Activated CD4-positive, CD25-positive, alpha-beta regulatory T cell (primary cell): Measurements from ENCODE around the gene SPINK7.

Experiments used
- DNase-seq, 4 experiments: peaks; one replicate each; lab custom pipeline; 2025; lab: John Stamatoyannopoulos, UW

SPINK7 gene

DNA sequence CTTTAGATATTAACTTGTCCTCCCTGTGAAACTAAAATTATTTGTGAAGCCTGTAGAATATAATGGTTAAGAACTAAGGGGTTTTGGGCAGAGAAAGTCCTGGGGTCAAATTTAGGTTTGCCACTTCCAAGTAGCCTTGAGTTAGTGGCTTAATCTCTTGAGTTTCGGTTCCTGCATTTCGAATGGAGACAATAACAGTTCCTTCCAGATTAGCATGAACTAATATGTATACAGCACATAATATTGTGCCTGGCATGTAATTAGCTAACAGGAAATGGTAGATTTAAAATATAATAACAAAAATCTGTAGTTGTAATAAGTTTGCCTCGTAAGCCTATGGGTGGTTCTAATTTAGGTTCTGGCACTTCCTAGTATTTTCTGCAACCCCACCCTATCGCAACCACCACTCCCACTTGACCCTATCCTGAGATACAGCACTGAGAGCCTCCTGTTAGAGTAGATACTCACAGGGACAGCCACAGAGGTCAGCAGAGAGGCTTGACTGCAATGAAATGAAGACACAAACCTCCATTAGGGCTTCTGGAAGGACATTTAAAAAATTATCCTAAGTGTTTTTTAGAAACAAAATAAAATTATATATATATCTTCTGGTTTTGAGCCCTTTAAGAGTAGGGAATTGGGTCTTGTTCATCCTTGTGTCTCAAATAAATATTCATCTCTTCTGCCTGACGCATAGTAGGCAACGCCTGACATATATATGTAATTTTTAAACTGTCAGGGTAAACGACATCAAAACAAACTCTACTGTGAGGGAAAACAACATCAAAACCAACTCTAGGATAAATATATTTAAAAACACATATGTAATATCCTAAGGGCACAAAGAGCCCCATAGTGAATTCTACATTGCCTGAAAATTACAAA lies 31.6 kb downstream of the SPINK7 start:
- DNase-seq = no peak

DNA sequence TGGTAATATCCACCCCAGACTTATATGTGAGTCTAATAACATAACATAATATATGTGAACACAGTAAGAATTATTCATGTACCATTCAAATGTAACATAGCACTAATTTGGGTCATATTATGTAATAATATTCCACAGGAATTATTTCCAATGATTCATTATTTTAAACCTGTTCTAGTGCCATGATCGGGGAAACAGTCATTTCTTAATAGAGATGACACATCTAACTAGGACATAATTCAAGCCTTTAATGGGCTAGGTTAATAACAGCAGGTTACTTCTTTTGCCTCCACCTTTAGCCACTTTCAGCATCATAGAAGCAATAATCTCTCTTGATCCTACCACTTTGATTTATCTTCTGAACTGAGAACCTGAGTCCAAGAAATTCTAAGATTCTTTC lies 35.5 kb downstream of the SPINK7 start:
- DNase-seq = no peak

DNA sequence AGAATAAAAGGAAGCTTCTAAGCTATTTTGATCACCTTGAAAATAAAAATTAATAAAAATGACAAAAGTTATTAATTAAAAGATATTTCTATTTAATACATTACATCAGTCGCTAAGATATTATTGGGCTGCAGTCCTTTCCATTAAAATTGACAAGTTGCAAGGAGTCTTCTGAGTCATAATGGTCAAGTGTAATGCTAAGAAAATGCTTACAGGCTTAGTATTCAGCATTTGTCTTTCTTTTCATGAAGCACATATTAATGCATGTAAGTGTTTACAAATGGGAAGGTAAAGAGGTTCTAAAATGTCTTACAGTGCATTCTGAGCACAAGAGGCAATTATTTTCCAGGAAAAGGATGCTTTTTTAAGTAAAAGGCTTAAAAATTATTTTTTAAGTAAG lies 40.5 kb downstream of the SPINK7 start:
- no peak for DNase-seq

DNA sequence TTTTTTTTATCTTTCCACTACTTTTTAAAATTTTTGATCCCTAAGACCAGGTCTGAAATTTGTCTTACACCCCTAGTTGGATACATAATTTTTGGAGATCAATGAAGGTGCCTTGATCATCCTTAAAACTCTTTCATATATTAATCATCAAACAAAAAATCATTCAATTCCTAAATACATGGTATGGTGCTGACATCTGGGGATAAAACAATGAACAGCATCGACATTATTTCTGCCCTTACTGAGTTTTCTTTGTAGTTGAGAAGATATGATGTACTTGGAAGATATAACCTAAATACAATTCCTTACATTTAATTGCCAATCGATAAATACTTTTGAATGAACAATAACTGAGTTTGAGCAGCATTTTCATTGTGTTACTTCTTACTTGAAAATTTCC lies 41.4 kb downstream of the SPINK7 start:
- DNase-seq = no peak

DNA sequence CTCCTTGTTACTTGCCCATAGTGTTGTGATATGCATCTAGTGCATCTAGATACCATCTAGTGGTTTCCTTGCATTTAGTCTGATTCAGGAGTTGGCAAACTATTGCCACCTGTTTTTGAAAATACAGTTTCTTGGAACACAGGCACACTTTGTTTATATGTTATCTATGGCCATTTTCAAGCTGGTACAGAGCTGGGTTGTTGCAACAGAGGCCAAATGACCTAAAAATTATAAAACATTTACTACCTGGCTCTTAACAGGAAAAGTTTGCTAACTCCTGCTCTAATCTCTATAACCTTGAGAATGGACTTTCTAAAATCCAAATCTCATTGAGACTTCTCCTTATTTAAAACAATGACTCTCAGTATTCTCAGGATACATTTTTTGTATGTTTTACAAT lies 52.1 kb downstream of the SPINK7 start:
- DNase-seq = no peak
